HG03432 (cell line): ENCODE data around the gene CUTA.

Source experiments
- ATAC-seq: cut with Tn5 transposase; IDR thresholded peaks from one replicate; pipeline ENCODE4 v1.9.1; 2021; ENCODE audit warnings: mild to moderate bottlenecking, moderate library complexity; ENCODE audit not compliant: unreplicated experiment

Gene CUTA

GRCh38 chr6:33424855-33425667 is 7.2 kb upstream of the CUTA start:
- no peak for ATAC-seq

GRCh38 chr6:33423777-33424176 is 5.9 kb upstream of the CUTA start:
- no peak for ATAC-seq

GRCh38 chr6:33421344-33421643 is 3.4 kb upstream of the CUTA start:
- ATAC-seq = no peak

GRCh38 chr6:33420491-33421343 is 2.8 kb upstream of the CUTA start:
- ATAC-seq = no peak

- no peak for ATAC-seq
These were observed 1.9 kb upstream of the CUTA start, which contains the start of gene SYNGAP1 for GRCh38 chr6:33419580-33420490. Gene SYNGAP1 (plus strand): TSS chr6:33420065. CDS start chr6:33420265, 200 bp downstream.

GRCh38 chr6:33418690-33419291 is 884 bp upstream of the CUTA start:
- ATAC-seq = no peak

GRCh38 chr6:33417128-33417902 is 592 bp downstream of the CUTA start:
- ATAC-seq = no peak

- no peak for ATAC-seq
These were observed 1.4 kb downstream of the CUTA start for GRCh38 chr6:33416386-33417127.

- no peak for ATAC-seq
These were observed 2.1 kb downstream of the CUTA start for GRCh38 chr6:33415831-33416230.

- no peak for ATAC-seq
These were observed 3.2 kb downstream of the CUTA start for GRCh38 chr6:33414592-33415271.

- no peak for ATAC-seq
These were observed 4.4 kb downstream of the CUTA start for GRCh38 chr6:33413241-33414120.

- ATAC-seq = no peak
These were observed 5.5 kb downstream of the CUTA start for GRCh38 chr6:33412140-33413009.

- no peak for ATAC-seq
These were observed 6.3 kb downstream of the CUTA start for GRCh38 chr6:33411632-33412005.

GRCh38 chr6:33410711-33411631 is 6.9 kb downstream of the CUTA start, which contains the start of gene PHF1:
Gene PHF1 (plus strand): TSS chr6:33411014. CDS start chr6:33412264, 1,250 bp downstream.
- ATAC-seq = peak; percentile 25

GRCh38 chr6:33410050-33410710 is 7.7 kb downstream of the CUTA start:
- peak; percentile 84 for ATAC-seq
